HG03469 (cell line): Measurements from ENCODE around the gene NFATC1.
"Not testable (repeated sequence)": the region's sequence is repeated elsewhere in the genome, so short reads cannot be mapped to it uniquely, and the experiment has no call there.

Source experiments
- ATAC-seq: cut with Tn5 transposase; IDR thresholded peaks from one replicate; pipeline ENCODE4 v1.9.1; 2021; ENCODE audit warnings: mild to moderate bottlenecking, moderate library complexity, moderate number of reproducible peaks; ENCODE audit not compliant: unreplicated experiment

NFATC1 gene

GRCh38 chr18:79502782-79503181 is 107.1 kb downstream of the NFATC1 start:
- ATAC-seq, result no peak

GRCh38 chr18:79503406-79503805 is 107.7 kb downstream of the NFATC1 start:
- ATAC-seq, result no peak

DNA sequence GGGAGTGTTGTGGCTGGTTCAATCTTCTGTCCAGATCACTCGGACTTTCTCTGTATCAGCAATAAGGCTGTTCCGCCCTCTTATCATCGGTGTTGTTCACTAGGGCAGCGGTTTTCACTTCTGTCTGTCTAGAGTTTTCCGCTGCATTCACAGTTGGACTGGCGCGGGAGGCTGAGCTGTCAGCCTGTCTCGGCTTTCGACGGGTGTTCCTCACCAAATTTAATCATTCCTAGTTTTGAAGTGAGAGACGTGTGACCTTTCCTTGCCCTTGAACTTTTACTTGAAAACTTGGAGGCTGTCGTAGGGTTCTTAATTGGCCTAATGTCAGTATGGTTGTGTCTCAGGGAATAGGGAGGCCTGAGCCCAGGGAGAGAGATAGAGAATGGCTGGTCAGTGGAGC is 108.3 kb downstream of the NFATC1 start:
- no peak for ATAC-seq

DNA sequence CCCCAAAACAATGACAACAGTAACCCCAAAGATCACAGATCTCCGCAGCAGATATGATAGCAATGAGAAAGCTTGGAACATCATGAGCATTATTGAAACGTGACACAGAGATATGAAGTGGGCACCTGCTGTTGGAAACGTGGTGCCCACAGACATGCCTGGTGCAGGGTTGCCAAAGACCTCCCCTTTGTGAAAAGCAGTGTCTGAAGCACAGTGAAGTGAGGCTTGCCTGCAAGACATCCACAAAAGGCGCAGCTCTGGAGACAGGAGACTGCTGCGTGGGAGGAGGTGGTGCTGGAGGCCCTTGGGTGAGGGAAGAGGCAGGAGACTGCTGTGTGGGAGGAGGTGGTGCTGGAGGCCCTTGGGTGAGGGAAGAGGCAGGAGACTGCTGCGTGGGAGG is 108.8 kb downstream of the NFATC1 start:
- not testable (repeated sequence) for ATAC-seq

DNA sequence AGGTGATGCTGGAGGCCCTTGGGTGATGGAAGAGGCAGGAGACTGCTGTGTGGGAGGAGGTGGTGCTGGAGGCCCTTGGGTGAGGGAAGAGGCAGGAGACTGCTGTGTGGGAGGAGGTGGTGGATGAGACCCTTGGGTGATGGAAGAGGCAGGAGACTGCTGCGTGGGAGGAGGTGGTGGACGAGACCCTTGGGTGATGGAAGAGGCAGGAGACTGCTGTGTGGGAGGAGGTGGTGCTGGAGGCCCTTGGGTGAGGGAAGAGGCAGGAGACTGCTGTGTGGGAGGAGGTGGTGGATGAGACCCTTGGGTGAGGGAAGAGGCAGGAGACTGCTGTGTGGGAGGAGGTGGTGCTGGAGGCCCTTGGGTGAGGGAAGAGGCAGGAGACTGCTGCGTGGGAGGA is 109.7 kb downstream of the NFATC1 start:
- ATAC-seq, result not testable (repeated sequence)

GRCh38 chr18:79506191-79507075 is 110.7 kb downstream of the NFATC1 start:
- ATAC-seq, result no peak

DNA sequence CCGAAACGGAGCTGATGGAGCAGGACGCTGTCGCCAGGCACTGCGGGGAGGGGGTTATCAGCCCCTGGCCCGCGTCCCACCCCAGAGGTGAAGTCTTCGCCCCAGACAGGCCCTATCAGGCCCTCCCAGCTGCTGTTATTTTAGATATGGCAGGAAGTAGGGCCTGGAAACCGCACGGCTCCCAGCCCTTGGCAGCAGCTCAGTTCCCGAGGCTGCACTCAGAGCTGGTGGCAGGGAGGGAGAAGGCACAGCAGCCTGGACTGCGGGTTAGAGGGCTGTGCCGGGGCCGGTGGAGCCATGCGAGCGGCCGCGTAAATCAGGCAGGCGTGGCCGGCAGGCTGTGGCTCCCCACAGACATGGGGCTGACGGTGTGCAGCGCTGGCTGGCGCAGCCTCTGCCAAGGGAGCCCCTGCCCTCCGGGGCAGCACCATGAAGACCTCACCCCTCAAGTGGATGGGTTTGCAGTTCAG is 111.4 kb downstream of the NFATC1 start:
- ATAC-seq, result no peak

DNA sequence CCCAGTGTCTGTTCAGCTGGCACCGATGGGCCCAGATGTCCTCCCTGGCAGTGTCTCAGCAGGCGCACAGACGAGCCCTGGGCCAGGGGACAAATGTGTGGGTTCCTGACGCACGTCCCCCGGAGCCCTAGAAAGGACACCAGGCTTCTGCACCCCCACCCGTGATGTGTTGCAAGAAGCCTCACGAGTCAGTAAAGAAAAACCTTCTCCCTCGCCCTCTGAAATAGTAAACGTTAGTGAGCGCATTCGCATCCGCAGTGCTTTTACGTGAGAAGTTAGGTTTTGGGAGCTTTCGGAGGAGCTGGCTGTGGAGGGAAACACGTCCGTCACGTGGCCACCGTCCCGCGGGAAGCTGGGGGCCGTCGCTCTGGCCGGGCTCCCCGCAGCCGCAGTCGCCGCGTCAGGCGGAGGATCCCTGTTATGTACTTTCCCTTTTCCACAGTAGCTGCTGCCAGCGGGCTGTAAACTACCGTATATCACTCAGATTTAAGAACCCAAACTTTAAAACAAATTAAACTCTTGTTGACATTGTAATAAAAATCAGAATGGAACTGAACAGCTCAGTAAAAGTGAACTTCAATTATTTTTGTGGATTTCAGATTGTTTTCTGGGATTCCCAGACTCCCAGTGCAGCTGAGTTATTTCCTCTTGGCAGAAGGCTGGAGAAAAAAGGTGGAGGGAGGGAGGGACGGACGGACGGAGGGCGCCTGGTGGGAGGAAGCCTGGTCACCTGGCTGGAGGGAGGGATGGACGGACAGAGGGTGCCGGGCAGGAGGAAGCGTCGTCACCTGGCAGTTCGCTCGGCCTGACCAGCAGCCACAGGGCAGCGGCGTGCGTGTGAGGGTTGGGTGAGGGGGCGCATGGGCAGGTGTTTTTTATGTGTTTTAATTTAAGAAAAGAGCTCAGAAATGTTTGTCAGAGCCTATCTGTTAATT is 112.1 kb downstream of the NFATC1 start:
- no peak for ATAC-seq

DNA sequence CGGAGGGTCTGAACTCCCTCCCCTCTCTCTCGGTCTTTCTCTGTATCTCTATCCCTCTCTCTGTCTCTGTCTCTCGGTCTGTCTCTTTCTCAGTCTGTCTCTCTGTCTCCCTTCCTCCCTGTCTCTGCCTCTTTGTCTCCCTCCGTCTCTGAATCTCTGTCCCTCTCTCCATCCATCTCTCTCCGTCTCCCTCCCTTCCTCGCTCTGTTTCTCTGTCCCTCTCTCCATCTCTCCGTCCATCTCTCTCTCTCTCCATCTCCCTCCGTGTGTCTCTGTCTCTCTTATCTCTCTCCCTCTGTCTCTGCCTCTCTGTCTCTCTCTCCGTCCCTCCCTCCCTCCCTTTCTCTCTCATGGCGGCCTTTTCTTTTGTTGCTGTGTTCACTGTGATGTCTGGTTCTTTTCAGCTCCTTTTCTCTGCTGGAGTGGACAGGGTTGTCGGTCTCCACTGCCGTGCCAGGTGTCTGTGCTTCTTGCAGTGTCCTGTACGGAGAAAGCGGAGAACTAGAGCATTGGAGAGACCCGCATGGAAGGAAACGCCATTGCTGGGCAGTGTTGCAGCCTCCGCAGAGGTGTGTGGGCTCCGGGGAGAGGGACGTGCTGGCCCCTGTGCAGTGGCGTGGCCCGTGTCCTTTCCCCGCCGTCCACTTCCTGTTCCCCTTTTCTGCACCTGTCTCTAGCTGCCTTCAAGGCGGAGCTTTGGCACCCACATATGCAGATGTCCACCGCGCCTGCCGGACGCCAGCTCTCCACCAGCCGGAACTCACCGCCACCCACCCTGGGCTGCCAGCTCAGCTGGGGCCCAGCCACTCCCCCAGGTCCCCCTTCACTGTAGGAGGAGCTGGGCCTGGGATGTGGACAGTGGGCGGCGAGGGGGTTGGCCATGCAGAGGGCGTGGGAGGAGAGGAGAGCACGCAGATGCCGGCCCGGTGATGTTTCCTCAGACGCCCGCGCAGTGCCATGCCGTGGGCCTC is 113.1 kb downstream of the NFATC1 start:
- ATAC-seq, result no peak

DNA sequence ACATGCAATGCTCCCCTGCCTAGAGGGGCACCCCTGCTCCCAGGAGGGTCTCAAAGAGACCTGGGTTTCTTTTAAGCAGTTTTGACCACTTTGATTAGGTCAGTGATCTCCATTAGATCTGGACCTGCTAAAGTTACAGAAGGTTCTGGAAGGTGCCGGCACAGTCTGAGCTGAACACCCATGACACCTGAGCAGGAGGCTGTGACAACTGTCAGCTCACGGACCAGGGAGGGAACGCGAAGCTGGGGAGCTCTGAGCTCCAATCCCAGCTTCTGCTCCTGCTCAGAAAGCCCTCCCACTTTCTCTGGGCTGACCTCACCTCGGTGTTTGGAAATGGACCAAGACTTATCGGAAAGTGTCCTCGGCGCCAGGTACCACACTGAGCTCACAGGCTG is 113.8 kb downstream of the NFATC1 start:
- no peak for ATAC-seq

DNA sequence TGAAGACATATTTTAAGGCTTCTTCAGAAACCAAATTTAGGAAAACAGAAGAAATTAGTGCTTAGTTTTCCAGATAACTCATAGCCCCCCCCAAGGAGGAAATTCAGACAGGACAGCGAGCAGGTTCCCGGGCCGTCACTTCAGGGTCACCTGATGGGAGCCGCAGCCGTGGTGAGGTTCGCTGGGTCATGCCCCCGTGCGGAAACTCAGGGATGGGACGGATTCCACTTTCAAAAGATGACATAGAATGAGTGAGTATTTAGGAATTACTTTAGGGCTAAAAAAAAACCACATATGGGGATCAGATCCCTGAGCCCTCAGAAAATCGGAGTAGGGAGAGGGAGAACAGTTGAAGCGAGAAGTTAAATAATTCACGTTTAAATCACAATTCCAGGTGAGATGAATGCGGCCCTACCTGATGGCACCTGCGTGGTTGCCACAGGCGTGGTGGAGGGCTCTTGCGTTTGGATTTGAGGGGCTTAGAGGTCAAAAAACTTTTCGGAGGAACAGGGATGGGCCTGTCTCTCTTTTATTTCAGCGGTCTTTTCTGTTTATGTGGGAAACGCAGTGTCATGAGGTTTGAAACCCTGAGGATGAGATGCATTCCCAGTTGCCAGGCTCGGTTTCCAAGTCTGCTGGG is 114.4 kb downstream of the NFATC1 start:
- no peak for ATAC-seq

DNA sequence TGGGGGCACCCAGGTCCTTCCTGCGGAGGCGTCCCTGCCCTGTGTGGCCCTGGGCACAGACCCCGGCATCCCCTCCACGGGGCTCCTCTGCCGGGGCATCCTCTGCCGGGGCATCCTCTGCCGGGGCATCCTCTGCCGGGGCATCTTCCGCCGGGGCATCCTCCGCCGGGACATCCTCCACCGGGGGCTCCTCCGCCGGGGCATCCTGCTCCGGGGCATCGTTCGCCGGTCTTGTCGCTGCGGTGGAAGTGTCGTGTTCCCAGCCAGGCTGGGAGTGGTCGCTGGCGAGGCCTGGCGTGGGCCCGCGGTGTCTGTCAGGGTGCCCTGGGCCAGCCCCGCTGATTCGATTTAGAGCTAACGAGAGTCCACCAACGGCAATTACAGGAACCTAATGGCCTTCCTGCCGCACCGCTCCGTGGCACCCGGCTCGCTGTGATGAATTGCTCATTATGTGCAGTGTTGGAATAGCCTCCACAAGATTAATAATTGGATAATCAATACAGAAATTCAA is 115.1 kb downstream of the NFATC1 start:
- no peak for ATAC-seq

- no peak for ATAC-seq
Measured at GRCh38 chr18:79511271-79511670, 115.5 kb downstream of the NFATC1 start.

DNA sequence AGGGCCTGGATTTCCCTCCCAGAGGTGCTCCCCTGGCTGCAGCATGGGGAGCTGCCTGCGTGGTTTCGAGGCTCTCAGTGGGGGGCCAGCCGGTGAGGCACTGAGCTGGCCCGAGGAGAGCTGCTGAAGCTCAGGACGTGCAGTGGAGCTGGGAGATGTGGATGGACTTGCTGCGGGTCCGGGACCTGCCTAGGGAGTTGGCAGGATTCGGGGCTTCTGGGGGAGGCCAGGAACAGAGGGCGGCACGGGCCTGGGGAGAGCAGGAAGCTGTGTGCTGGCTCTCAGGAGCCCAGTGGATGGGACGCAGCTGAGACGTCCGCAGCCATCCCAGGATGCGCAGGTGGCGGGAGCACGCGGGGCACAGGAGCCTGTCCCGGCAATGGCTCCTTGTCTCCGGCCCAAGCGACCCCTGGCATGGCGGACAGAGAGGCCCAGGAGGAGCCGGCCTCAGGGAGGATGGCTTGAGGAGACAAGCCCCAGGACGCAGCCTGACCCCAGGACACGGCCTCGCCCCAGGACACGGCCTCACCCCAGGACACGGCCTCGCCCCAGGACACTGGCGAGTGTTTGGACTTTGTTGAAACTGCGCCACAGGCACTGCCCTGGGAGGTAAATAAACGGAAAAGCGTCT is 116.1 kb downstream of the NFATC1 start:
- no peak for ATAC-seq

DNA sequence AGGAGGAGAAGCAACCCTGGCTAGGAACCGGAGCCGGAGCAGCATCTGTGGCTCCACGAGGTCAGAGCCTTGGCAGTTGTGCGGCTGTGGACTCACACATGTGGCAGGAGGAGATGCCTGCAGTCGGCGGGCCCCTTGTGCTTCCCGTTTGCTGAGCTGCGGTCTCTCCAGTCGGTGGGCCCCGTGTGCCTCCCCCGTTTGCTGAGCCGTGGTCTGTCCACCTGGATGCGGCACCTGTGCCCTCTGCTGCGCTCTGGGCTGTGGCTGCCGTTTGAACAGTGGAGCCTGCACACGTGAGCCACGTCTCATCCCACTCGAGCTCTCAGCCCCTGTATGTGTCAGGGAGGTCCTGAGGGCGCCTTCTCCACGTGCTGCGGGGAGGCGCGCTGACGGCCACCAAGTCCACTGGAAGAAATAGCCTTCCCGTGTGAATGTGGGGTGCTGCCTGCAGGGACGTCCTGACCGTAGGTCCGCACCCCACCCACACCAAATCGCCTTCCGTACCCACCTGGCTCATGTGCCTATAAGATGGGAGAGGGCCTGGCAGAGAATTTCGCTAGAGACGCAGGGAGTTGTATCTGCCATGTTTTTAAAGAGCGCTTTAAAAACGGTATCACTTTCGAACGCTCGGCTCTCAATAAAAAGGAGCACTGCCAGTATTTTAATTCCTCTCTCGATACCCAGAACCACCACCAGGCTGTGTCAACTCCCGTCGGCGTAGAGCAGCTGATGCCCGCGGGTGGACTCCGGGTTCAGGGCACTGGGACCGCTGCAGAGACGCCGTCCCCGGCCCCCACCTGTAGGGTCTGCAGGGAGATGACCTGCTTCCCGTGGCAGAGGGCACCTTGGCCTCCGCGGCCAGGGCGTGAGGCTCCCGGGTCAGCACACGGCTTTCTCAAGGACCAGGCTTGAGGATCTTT is 117.0 kb downstream of the NFATC1 start:
- ATAC-seq, result no peak

- ATAC-seq, result no peak
Measured at GRCh38 chr18:79513381-79514081, 117.8 kb downstream of the NFATC1 start.

- no peak for ATAC-seq
Measured at GRCh38 chr18:79515331-79515730, 119.6 kb downstream of the NFATC1 start.

GRCh38 chr18:79515944-79516351 is 120.2 kb downstream of the NFATC1 start:
- ATAC-seq, result no peak
